ENCODE results near the gene INTS4. TPM values are rescaled to one million over a fixed set of nuclear protein-coding genes. Genes with fewer than 3 reads are reported as not detected.
"Not testable (repeated sequence)": the region's sequence is repeated elsewhere in the genome, so short reads cannot be mapped to it uniquely, and the experiment has no call there.

The INTS4 gene
- total RNA-seq, 1 donor from 2014 or later, result 57.1 TPM

- intact Hi-C loops (cut with micrococcal nuclease), result no loop called here
These were observed 28.2 kb upstream of the INTS4 start, which contains the start of gene KCTD14 for GRCh38 chr11:78022397-78023396. TSS of gene KCTD14 (minus strand) at chr11:78023276. CDS start at chr11:78023249, 27 bp downstream.

- intact Hi-C loops (cut with micrococcal nuclease), result no loop called here
These were observed 27.1 kb upstream of the INTS4 start for GRCh38 chr11:78021611-78022010.

- intact Hi-C loops (cut with micrococcal nuclease), result no loop called here
These were observed 25.8 kb upstream of the INTS4 start for GRCh38 chr11:78020246-78020645.

GRCh38 chr11:78019808-78020207 lies 25.3 kb upstream of the INTS4 start:
- intact Hi-C loops (cut with micrococcal nuclease), result no loop called here

GRCh38 chr11:78015878-78016277 lies 21.4 kb upstream of the INTS4 start:
- intact Hi-C loops (cut with micrococcal nuclease), result no loop called here

- intact Hi-C loops (cut with micrococcal nuclease), result not testable (repeated sequence)
These were observed 20.6 kb upstream of the INTS4 start for GRCh38 chr11:78014937-78015520.

- intact Hi-C loops (cut with micrococcal nuclease), result no loop called here
These were observed 16.8 kb upstream of the INTS4 start for GRCh38 chr11:78011301-78011700.

- intact Hi-C loops (cut with micrococcal nuclease), result no loop called here
These were observed 16.3 kb upstream of the INTS4 start for GRCh38 chr11:78010755-78011154.

- intact Hi-C loops (cut with micrococcal nuclease), result no loop called here
These were observed 15.8 kb upstream of the INTS4 start for GRCh38 chr11:78010304-78010703.

- intact Hi-C loops (cut with micrococcal nuclease), result no loop called here
These were observed 14.6 kb upstream of the INTS4 start for GRCh38 chr11:78009062-78009461.

- intact Hi-C loops (cut with micrococcal nuclease), result loop anchor here (1.0 kb wide), 2 partner anchors 180 to 224 kb away; partner anchors contain the start of gene RSF1
These were observed 5.7 kb upstream of the INTS4 start for GRCh38 chr11:78000193-78000592.

GRCh38 chr11:77999446-78000030 lies 5.1 kb upstream of the INTS4 start:
- intact Hi-C loops (cut with micrococcal nuclease), result loop anchor here (1.0 kb wide), 2 partner anchors 179 to 223 kb away; partner anchors contain the start of gene RSF1

GRCh38 chr11:77993902-77994301 lies 566 bp downstream of the INTS4 start:
- intact Hi-C loops (cut with micrococcal nuclease), result loop anchor here (1.0 to 5.0 kb wide), 7 partner anchors 53 to 581 kb away; partner anchors contain the start of genes ALG8, CLNS1A, KCTD21 and NARS2

GRCh38 chr11:77990981-77991380 lies 3.5 kb downstream of the INTS4 start:
- intact Hi-C loops (cut with micrococcal nuclease), result loop anchor here (5.0 kb wide), 1 partner anchor 571 kb away; no protein-coding TSS in a partner anchor

- intact Hi-C loops (cut with micrococcal nuclease), result not testable (repeated sequence)
These were observed 8.0 kb downstream of the INTS4 start for GRCh38 chr11:77986456-77986855.

- intact Hi-C loops (cut with micrococcal nuclease), result no loop called here
These were observed 13.0 kb downstream of the INTS4 start for GRCh38 chr11:77981346-77981947.

GRCh38 chr11:77968337-77968736 lies 26.1 kb downstream of the INTS4 start:
- intact Hi-C loops (cut with micrococcal nuclease), result no loop called here

- intact Hi-C loops (cut with micrococcal nuclease), result no loop called here
These were observed 26.7 kb downstream of the INTS4 start for GRCh38 chr11:77967753-77968152.

GRCh38 chr11:77967121-77967520 lies 27.3 kb downstream of the INTS4 start:
- intact Hi-C loops (cut with micrococcal nuclease), result no loop called here

- intact Hi-C loops (cut with micrococcal nuclease), result no loop called here
These were observed 28.1 kb downstream of the INTS4 start for GRCh38 chr11:77966338-77966737.

- intact Hi-C loops (cut with micrococcal nuclease), result no loop called here
These were observed 35.0 kb downstream of the INTS4 start for GRCh38 chr11:77959434-77959833.
